ENCODE results near the gene TSKS.

- no peak for TF ChIP-seq CTCF (conservative IDR thresholded peaks at IDR 0.05; ENCODE audit: low read length)
- no peak for TF ChIP-seq EZH2phosphoT487 (IDR thresholded peaks at IDR 0.05; ENCODE audit: borderline replicate concordance)
Measured at GRCh38 chr19:49799271-49799797, 36.2 kb upstream of the TSKS start.

All from Loucy (cell line).